ENCODE data around the gene CDK4.

Gene CDK4

GRCh38 chr12:57751788-57752667, at the start of gene CDK4:
Gene CDK4, minus strand, starts transcription at chr12:57752310. Its CDS starts 593 bp downstream, at chr12:57751717.
- no peaks in the 10 kb centered on the region for H3K27me3 ChIP-seq (ENCODE audit: low read depth)
- H3K4me3 ChIP-seq = peak within 1 kb of the TSS; percentile 94
- H3K36me3 ChIP-seq (replicated peaks) = peaks cover 42% of the 10 kb centered on the region
- no peaks in the 10 kb centered on the region for H3K9me3 ChIP-seq
- peaks cover 15% of the 10 kb centered on the region for H3K4me1 ChIP-seq
- peak; percentile 99 to 100 for DNase-seq (ENCODE audit: low spot score in 2 of 2)
- in situ Hi-C loops (cut with MboI; ENCODE audit: low sequenced_read_pairs) = no loop called here

GRCh38 chr12:57800965-57801364, 48.9 kb upstream of the CDK4 start:
- in situ Hi-C loops (cut with MboI; ENCODE audit: low sequenced_read_pairs) = no loop called here
- Histone ChIP-seq H3K4me1 (no peaks in the 10 kb centered on the region), H3K27me3 (ENCODE audit: low read depth) (no peaks in the 10 kb centered on the region), H3K9me3 (no peaks in the 10 kb centered on the region), H3K36me3 (replicated peaks) (peaks cover 11% of the 10 kb centered on the region), H3K4me3 (no peak overlapping the region)
- DNase-seq (ENCODE audit: low spot score in 2 of 2) = no peak

- Histone ChIP-seq H3K9me3 (no peaks in the 10 kb centered on the region), H3K4me3 (no peak overlapping the region), H3K27me3 (ENCODE audit: low read depth) (no peaks in the 10 kb centered on the region), H3K4me1 (no peaks in the 10 kb centered on the region), H3K36me3 (replicated peaks) (peaks cover 37% of the 10 kb centered on the region)
- DNase-seq (ENCODE audit: low spot score in 2 of 2) = no peak
- in situ Hi-C loops (cut with MboI; ENCODE audit: low sequenced_read_pairs) = no loop called here
Observed at GRCh38 chr12:57797933-57798332, 45.8 kb upstream of the CDK4 start.

GRCh38 chr12:57796996-57797395, 44.9 kb upstream of the CDK4 start:
- Histone ChIP-seq H3K27me3 (ENCODE audit: low read depth) (no peaks in the 10 kb centered on the region), H3K36me3 (replicated peaks) (peaks cover 44% of the 10 kb centered on the region), H3K9me3 (no peaks in the 10 kb centered on the region), H3K4me3 (no peak overlapping the region), H3K4me1 (no peaks in the 10 kb centered on the region)
- in situ Hi-C loops (cut with MboI; ENCODE audit: low sequenced_read_pairs) = no loop called here
- DNase-seq (ENCODE audit: low spot score in 2 of 2) = no peak

- in situ Hi-C loops (cut with MboI; ENCODE audit: low sequenced_read_pairs) = no loop called here
- no peak for DNase-seq (ENCODE audit: low spot score in 2 of 2)
- Histone ChIP-seq H3K9me3 (no peaks in the 10 kb centered on the region), H3K36me3 (replicated peaks) (peaks cover 55% of the 10 kb centered on the region), H3K4me1 (no peaks in the 10 kb centered on the region), H3K27me3 (ENCODE audit: low read depth) (no peaks in the 10 kb centered on the region), H3K4me3 (no peak overlapping the region)
Observed at GRCh38 chr12:57795354-57795753, 43.2 kb upstream of the CDK4 start.

GRCh38 chr12:57793920-57794319, 41.8 kb upstream of the CDK4 start:
- H3K4me1 ChIP-seq = no peaks in the 10 kb centered on the region
- no peaks in the 10 kb centered on the region for H3K27me3 ChIP-seq (ENCODE audit: low read depth)
- DNase-seq (ENCODE audit: low spot score in 2 of 2) = no peak
- H3K36me3 ChIP-seq (replicated peaks) = peaks cover 63% of the 10 kb centered on the region
- in situ Hi-C loops (cut with MboI; ENCODE audit: low sequenced_read_pairs) = no loop called here
- no peak overlapping the region for H3K4me3 ChIP-seq
- H3K9me3 ChIP-seq = no peaks in the 10 kb centered on the region

- in situ Hi-C loops (cut with MboI; ENCODE audit: low sequenced_read_pairs) = no loop called here
- Histone ChIP-seq H3K36me3 (replicated peaks) (peaks cover 45% of the 10 kb centered on the region), H3K9me3 (no peaks in the 10 kb centered on the region), H3K4me1 (no peaks in the 10 kb centered on the region; the same call in 1 of the 2 replicates), H3K27me3 (ENCODE audit: low read depth) (no peaks in the 10 kb centered on the region), H3K4me3 (peak overlapping the region; percentile 91)
- no peak for DNase-seq (ENCODE audit: low spot score in 2 of 2)
Observed at GRCh38 chr12:57783861-57784260, 31.8 kb upstream of the CDK4 start.

GRCh38 chr12:57783466-57783801, 31.3 kb upstream of the CDK4 start:
- no peaks in the 10 kb centered on the region for H3K9me3 ChIP-seq
- peaks cover 45% of the 10 kb centered on the region for H3K36me3 ChIP-seq (replicated peaks)
- in situ Hi-C loops (cut with MboI; ENCODE audit: low sequenced_read_pairs) = no loop called here
- no peaks in the 10 kb centered on the region for H3K27me3 ChIP-seq (ENCODE audit: low read depth)
- DNase-seq (ENCODE audit: low spot score in 2 of 2) = no peak
- peak overlapping the region; percentile 91 for H3K4me3 ChIP-seq
- H3K4me1 ChIP-seq = no peaks in the 10 kb centered on the region; the same call in 1 of the 2 replicates

GRCh38 chr12:57782608-57783465, 30.7 kb upstream of the CDK4 start, which contains the start of gene TSFM:
Gene TSFM, plus strand, starts transcription at chr12:57782787. Its CDS starts 15 bp downstream, at chr12:57782802.
- DNase-seq (ENCODE audit: low spot score in 2 of 2) = peak; percentile 84 to 97
- Histone ChIP-seq H3K36me3 (replicated peaks) (peaks cover 45% of the 10 kb centered on the region), H3K9me3 (no peaks in the 10 kb centered on the region), H3K4me3 (peak within 1 kb of the TSS; percentile 91), H3K4me1 (no peaks in the 10 kb centered on the region; the same call in 1 of the 2 replicates), H3K27me3 (ENCODE audit: low read depth) (no peaks in the 10 kb centered on the region)
- in situ Hi-C loops (cut with MboI; ENCODE audit: low sequenced_read_pairs) = no loop called here

GRCh38 chr12:57782243-57782607, 30.1 kb upstream of the CDK4 start:
- no peaks in the 10 kb centered on the region for H3K9me3 ChIP-seq
- H3K27me3 ChIP-seq (ENCODE audit: low read depth) = no peaks in the 10 kb centered on the region
- in situ Hi-C loops (cut with MboI; ENCODE audit: low sequenced_read_pairs) = no loop called here
- H3K4me1 ChIP-seq = no peaks in the 10 kb centered on the region; the same call in 1 of the 2 replicates
- DNase-seq (ENCODE audit: low spot score in 2 of 2) = no peak
- peak overlapping the region; percentile 91 for H3K4me3 ChIP-seq
- peaks cover 42% of the 10 kb centered on the region for H3K36me3 ChIP-seq (replicated peaks)

GRCh38 chr12:57781801-57782200, 29.7 kb upstream of the CDK4 start:
- no peak for DNase-seq (ENCODE audit: low spot score in 2 of 2)
- H3K4me3 ChIP-seq = no peak overlapping the region
- H3K27me3 ChIP-seq (ENCODE audit: low read depth) = no peaks in the 10 kb centered on the region
- H3K4me1 ChIP-seq = no peaks in the 10 kb centered on the region; the same call in 1 of the 2 replicates
- peaks cover 37% of the 10 kb centered on the region for H3K36me3 ChIP-seq (replicated peaks)
- no peaks in the 10 kb centered on the region for H3K9me3 ChIP-seq
- in situ Hi-C loops (cut with MboI; ENCODE audit: low sequenced_read_pairs) = no loop called here

GRCh38 chr12:57781244-57781643, 29.1 kb upstream of the CDK4 start:
- no peaks in the 10 kb centered on the region for H3K27me3 ChIP-seq (ENCODE audit: low read depth)
- H3K9me3 ChIP-seq = no peaks in the 10 kb centered on the region
- in situ Hi-C loops (cut with MboI; ENCODE audit: low sequenced_read_pairs) = no loop called here
- H3K36me3 ChIP-seq (replicated peaks) = peaks cover 32% of the 10 kb centered on the region
- DNase-seq (ENCODE audit: low spot score in 2 of 2) = no peak
- H3K4me1 ChIP-seq = no peaks in the 10 kb centered on the region; the same call in 1 of the 2 replicates
- H3K4me3 ChIP-seq = no peak overlapping the region

- in situ Hi-C loops (cut with MboI; ENCODE audit: low sequenced_read_pairs) = no loop called here
- Histone ChIP-seq H3K36me3 (replicated peaks) (peaks cover 23% of the 10 kb centered on the region), H3K4me3 (no peak overlapping the region), H3K27me3 (ENCODE audit: low read depth) (no peaks in the 10 kb centered on the region), H3K9me3 (no peaks in the 10 kb centered on the region), H3K4me1 (no peaks in the 10 kb centered on the region; the same call in 1 of the 2 replicates)
- DNase-seq (ENCODE audit: low spot score in 2 of 2) = no peak
Observed at GRCh38 chr12:57780284-57780897, 28.3 kb upstream of the CDK4 start.
